Activated naive CD4-positive, alpha-beta T cell treated with anti-CD3 and anti-CD28 coated beads for 36 hours (primary cell): ENCODE measurements around the gene DNAH11. TPM values are rescaled to one million over a fixed set of nuclear protein-coding genes. Genes with fewer than 3 reads are reported as not detected.

Experiments used
- CTCF ChIA-PET: fragments of 350-600 bp; sonication (Branson Sonifier 250); formaldehyde crosslinking; loops from one replicate; lab custom pipeline; 2021; ENCODE audit warnings: antibody characterized with exemption; lab: Charles Lee
- DNase-seq: peaks from one replicate; pipeline ENCODE4 v3.0.0-alpha.2; 2020
- H3K27ac Mint-ChIP-seq: one replicate; pipeline ENCODE4 v1.8.0; 2021; ENCODE audit warnings: mild to moderate bottlenecking, mixed read lengths
- H3K27me3 Mint-ChIP-seq: one replicate; pipeline ENCODE4 v1.8.0; 2021; ENCODE audit warnings: low read depth, mixed read lengths
- H3K36me3 Mint-ChIP-seq: one replicate; pipeline ENCODE4 v1.8.0; 2021; ENCODE audit warnings: low read depth, mixed read lengths
- H3K4me1 Mint-ChIP-seq: one replicate; pipeline ENCODE4 v1.8.0; 2021; ENCODE audit warnings: low read depth, mixed read lengths
- H3K4me3 Mint-ChIP-seq: one replicate; pipeline ENCODE4 v1.8.0; 2021; ENCODE audit warnings: mild to moderate bottlenecking, moderate library complexity, mixed read lengths
- H3K9me3 Mint-ChIP-seq: one replicate; pipeline ENCODE4 v1.8.0; 2021; ENCODE audit warnings: mixed read lengths
- intact Hi-C: fragments of 100-400 bp; cut with micrococcal nuclease; formaldehyde crosslinking; loops from one replicate; pipeline ENCODE4 v1.15.1; 2023
- total RNA-seq, 2 experiments: library from RNA; stranded (reverse); gene quantifications; one replicate each; pipeline ENCODE4 v1.2.3, GENCODE V29; 2021

Gene DNAH11, protein sequence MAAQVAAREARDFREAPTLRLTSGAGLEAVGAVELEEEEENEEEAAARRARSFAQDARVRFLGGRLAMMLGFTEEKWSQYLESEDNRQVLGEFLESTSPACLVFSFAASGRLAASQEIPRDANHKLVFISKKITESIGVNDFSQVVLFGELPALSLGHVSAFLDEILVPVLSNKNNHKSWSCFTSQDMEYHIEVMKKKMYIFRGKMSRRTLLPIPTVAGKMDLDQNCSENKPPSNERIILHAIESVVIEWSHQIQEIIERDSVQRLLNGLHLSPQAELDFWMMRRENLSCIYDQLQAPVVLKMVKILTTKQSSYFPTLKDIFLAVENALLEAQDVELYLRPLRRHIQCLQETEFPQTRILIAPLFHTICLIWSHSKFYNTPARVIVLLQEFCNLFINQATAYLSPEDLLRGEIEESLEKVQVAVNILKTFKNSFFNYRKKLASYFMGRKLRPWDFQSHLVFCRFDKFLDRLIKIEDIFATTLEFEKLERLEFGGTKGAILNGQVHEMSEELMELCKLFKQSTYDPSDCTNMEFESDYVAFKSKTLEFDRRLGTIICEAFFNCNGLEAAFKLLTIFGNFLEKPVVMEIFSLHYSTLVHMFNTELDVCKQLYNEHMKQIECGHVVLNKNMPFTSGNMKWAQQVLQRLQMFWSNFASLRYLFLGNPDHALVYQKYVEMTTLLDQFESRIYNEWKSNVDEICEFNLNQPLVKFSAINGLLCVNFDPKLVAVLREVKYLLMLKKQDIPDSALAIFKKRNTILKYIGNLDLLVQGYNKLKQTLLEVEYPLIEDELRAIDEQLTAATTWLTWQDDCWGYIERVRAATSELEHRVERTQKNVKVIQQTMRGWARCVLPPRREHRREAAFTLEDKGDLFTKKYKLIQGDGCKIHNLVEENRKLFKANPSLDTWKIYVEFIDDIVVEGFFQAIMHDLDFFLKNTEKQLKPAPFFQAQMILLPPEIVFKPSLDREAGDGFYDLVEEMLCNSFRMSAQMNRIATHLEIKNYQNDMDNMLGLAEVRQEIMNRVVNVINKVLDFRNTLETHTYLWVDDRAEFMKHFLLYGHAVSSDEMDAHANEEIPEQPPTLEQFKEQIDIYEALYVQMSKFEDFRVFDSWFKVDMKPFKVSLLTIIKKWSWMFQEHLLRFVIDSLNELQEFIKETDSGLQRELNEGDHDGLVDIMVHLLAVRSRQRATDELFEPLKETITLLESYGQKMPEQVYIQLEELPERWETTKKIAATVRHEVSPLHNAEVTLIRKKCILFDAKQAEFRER (N-terminal part only)
- under 1 TPM; 0.02 TPM for total RNA-seq

DNA sequence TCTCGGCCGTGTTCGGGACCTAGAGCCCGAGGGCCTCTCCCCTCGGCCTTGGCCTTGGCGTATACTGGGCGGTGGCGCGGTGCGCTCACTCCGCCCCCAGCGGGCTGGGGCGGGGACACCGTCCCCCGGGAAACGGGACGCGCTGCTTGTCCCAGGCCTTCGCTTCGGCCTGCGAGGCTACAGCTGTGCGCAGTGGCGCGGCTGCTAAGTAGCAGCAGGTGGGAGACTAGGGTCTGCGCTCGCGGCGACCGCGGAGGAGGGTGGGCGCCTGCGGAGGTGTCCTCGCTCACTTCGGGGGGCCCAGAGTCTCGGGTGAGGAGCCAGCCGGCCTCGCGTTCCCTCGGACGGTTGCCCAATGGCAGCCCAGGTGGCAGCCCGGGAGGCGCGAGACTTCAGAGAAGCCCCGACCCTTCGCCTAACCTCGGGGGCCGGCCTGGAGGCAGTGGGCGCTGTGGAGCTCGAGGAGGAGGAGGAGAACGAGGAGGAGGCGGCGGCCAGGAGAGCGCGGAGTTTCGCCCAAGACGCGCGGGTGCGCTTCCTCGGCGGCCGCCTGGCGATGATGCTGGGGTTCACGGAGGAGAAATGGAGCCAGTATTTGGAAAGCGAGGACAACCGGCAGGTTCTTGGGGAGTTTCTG is at the start of gene DNAH11:
DNAH11 (plus strand) TSS at position 149 of the 637 bp plus-strand sequence; CDS start at position 356, 207 bp downstream.
- H3K36me3 Mint-ChIP-seq: no peaks in the 10 kb centered on the region
- H3K27me3 Mint-ChIP-seq: peaks cover 44% of the 10 kb centered on the region
- H3K4me3 Mint-ChIP-seq: peak within 1 kb of the TSS; percentile 68
- H3K9me3 Mint-ChIP-seq: no peaks in the 10 kb centered on the region
- H3K27ac Mint-ChIP-seq: no peak within 1 kb of the TSS
- CTCF ChIA-PET: interaction anchor here (0.6 kb wide), 1 partner anchor 20 kb away, joined by 3 read pairs; no protein-coding TSS in a partner anchor
- peak; percentile 17 for DNase-seq
- H3K4me1 Mint-ChIP-seq: peaks cover 4% of the 10 kb centered on the region
- intact Hi-C loops: loop anchor here (10.0 kb wide), 1 partner anchor 758 kb away; the partner anchor contains the start of gene SP8

DNA sequence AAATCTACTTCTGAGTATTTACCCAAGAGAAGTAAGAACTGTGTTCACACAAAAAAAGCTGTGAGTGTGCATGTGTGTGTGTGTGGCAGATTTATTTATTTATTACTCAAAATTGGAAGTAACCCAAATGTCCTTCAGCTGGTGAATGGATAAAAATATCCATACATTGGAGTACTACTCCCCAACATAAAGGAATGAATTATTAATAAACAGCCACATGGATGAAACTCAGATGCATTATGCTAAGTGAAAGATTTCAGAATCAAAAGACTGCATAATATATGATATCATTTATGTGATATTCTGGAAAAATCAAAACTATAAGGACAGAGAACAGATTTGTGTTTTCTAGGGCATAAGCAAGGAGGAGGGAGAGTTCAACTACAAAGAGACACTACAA is 47.1 kb upstream of the DNAH11 start:
- intact Hi-C loops: no loop called here
- no peak overlapping the region for H3K27ac Mint-ChIP-seq
- no peak overlapping the region for H3K4me3 Mint-ChIP-seq
- no peaks in the 10 kb centered on the region for H3K27me3 Mint-ChIP-seq
- H3K36me3 Mint-ChIP-seq: peaks cover 60% of the 10 kb centered on the region
- no peaks in the 10 kb centered on the region for H3K4me1 Mint-ChIP-seq
- H3K9me3 Mint-ChIP-seq: peaks cover 26% of the 10 kb centered on the region
- no peak for DNase-seq
- CTCF ChIA-PET: no interaction called here

DNA sequence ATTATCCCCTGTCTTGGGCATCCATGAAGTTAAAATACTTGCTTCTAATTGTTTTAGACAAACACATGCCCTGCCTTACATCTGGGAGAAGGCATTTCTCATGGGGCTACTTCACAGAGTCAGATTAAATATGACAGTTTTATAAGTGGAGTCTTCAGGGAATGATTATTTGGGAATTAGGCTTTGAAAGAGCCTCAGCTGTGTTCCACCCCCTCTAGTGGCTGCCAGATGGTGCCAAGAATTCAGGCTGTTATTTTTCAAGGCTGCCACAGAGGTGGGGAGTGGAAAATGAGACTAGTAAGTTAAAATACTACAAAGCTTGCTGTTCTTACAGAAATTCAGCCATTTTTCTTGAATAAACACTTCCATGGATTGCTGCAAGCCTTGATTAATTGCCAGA is 45.8 kb upstream of the DNAH11 start:
- H3K9me3 Mint-ChIP-seq: peaks cover 20% of the 10 kb centered on the region
- CTCF ChIA-PET: no interaction called here
- H3K4me3 Mint-ChIP-seq: no peak overlapping the region
- DNase-seq: no peak
- intact Hi-C loops: no loop called here
- peaks cover 63% of the 10 kb centered on the region for H3K36me3 Mint-ChIP-seq
- H3K4me1 Mint-ChIP-seq: no peaks in the 10 kb centered on the region
- H3K27ac Mint-ChIP-seq: no peak overlapping the region
- no peaks in the 10 kb centered on the region for H3K27me3 Mint-ChIP-seq

DNA sequence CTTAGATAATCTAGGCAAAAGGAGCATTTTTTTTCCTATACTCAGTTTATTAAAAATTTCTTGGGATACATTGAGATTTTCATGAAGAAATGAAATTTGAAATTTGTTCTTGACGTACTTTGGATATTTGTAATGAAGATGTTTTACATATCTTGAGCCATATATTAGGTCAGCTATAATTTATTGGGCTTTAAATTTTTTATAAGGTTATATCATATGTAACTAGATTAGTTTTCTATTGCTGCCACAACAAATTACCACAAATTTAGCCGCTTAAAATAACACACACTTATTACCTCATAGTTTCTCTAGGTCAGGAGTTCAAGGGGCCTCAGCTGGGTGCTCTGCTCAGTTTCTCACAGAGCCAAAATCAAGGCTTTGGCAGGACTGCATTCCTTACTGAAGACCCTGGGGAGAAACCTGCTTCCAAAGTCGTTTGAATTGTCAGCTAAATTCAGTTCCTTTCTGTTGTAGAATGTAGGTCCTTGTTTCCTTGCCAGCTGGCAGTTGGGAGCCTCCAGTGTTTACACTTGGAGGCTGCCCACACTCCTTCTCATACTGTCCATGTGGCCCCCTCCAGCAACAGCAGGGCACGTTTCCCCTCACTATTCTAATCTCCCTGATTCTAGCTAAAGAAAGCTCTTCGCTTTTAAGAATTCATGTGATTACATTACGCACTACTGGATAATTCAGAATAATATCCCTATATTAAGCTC is 42.6 kb upstream of the DNAH11 start:
- H3K4me3 Mint-ChIP-seq: no peak overlapping the region
- peaks cover 18% of the 10 kb centered on the region for H3K9me3 Mint-ChIP-seq
- CTCF ChIA-PET: interaction anchor here (0.6 kb wide), 1 partner anchor 299 kb away, joined by 4 read pairs; no protein-coding TSS in a partner anchor
- no peak for DNase-seq
- no peak overlapping the region for H3K27ac Mint-ChIP-seq
- intact Hi-C loops: loop anchor here (10.0 kb wide), 1 partner anchor 715 kb away; the partner anchor contains the start of gene SP8
- H3K4me1 Mint-ChIP-seq: no peaks in the 10 kb centered on the region
- no peaks in the 10 kb centered on the region for H3K27me3 Mint-ChIP-seq
- H3K36me3 Mint-ChIP-seq: peaks cover 67% of the 10 kb centered on the region

DNA sequence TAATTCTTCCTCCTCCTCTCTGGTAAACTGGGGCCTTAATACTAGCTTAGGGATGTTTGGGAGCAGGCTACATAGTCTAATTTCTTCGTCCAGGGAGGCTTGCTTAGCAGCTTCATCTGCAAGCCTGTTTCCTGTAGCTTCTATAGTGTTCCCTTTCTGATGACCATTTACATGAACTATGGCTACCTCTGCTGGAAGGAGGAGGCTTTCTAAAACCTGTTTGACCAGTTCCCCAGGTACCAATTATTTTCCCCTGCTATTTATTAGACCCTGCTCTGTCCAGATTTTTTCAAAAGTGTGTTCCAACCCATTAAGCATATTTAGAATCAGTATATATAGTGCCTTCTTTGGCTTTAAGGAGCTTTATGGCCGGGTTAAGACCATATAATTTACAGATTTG is 38.8 kb upstream of the DNAH11 start:
- no peaks in the 10 kb centered on the region for H3K4me1 Mint-ChIP-seq
- intact Hi-C loops: loop anchor here (10.0 kb wide), 1 partner anchor 719 kb away; the partner anchor contains the start of gene SP8
- no peak overlapping the region for H3K27ac Mint-ChIP-seq
- no peak for DNase-seq
- peaks cover 71% of the 10 kb centered on the region for H3K36me3 Mint-ChIP-seq
- no peak overlapping the region for H3K4me3 Mint-ChIP-seq
- peaks cover 19% of the 10 kb centered on the region for H3K9me3 Mint-ChIP-seq
- CTCF ChIA-PET: no interaction called here
- no peaks in the 10 kb centered on the region for H3K27me3 Mint-ChIP-seq

DNA sequence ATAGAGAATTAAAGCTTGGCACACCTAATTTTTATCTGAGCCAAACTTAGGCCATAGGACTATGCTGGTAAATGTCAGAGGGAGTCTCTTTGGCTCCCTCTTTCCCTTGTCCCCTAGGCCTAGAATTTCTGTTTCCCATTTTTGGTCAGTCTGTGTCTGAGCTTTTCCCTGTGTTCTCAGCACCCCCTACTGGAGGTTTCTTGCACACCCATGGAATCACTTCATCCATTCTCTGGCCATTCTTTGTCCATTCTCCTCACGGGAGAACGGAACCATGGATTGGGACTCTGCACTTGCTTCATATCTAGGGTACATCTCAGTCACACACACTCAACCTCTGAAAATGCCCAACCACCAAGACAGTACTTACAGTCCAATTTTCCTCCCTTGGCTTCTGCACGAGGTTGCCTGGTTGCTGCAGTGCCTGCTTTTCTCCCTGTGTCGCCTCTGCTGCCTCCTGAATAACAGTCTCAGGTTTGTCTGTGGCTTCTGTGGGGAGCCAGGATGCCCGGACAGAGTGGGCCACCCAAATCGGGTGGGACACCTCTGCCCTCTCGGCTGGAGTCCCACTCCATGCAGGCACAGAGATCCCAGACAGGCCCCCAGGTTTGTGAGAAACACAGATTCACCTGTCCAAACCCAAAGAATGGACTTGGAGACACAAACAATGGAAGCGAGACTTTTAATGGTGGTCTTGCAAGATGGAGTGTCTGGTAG is 35.1 kb upstream of the DNAH11 start:
- DNase-seq: peak; percentile 50
- peaks cover 55% of the 10 kb centered on the region for H3K36me3 Mint-ChIP-seq
- intact Hi-C loops: loop anchor here (1.0 to 10.0 kb wide), 3 partner anchors 246 to 723 kb away; partner anchors contain the start of gene SP8
- CTCF ChIA-PET: interaction anchor here (0.6 to 1.6 kb wide), 4 partner anchors 15 to 581 kb away, joined by 3 to 4 read pairs (median 3); partner anchors contain the start of gene SP4
- peaks cover 19% of the 10 kb centered on the region for H3K9me3 Mint-ChIP-seq
- no peaks in the 10 kb centered on the region for H3K27me3 Mint-ChIP-seq
- H3K4me1 Mint-ChIP-seq: no peaks in the 10 kb centered on the region
- no peak overlapping the region for H3K4me3 Mint-ChIP-seq
- no peak overlapping the region for H3K27ac Mint-ChIP-seq

DNA sequence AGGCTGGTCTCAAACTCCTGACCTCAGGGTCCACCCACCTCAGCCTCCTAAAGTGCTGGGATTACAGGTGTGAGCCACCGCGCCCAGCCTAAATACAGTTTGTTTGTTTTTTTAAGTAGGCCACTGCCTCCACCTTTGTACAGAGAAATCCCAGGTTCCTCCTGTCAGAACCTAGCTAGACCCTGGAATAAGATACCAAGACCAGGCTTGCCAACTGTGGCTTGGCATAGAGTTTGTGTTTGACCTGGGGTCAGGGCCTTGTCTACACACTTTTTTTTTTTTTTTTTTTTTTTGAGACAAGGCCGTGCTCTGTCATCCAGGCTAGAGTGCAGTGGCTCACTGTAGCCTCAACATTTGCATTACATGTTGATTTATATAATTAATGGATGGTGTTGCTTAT is 34.3 kb upstream of the DNAH11 start:
- Mint-ChIP-seq H3K27me3 (no peaks in the 10 kb centered on the region), H3K36me3 (peaks cover 51% of the 10 kb centered on the region)
- intact Hi-C loops: loop anchor here (10.0 kb wide), 1 partner anchor 724 kb away; the partner anchor contains the start of gene SP8

DNA sequence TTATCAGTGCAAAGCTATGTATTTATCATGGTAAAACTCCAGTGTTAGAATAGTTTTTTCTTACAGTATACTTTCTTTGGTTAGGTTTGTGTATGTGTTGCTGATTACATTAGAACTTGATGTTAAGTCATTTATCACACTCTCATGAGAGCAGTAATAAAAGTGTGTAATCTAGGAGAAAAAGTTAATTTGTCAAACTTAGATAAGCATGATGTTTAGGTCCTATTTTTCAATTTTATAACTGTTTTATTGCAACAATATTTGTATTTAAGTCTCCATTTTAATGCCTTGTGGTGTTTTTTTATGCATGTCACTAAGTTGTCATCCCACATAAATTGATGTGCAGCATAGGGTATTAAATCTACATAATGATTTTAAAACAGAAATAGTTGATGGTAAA is 28.8 kb upstream of the DNAH11 start:
- no peaks in the 10 kb centered on the region for H3K4me1 Mint-ChIP-seq
- no peak overlapping the region for H3K27ac Mint-ChIP-seq
- peaks cover 14% of the 10 kb centered on the region for H3K36me3 Mint-ChIP-seq
- no peak overlapping the region for H3K4me3 Mint-ChIP-seq
- no peaks in the 10 kb centered on the region for H3K27me3 Mint-ChIP-seq
- DNase-seq: no peak
- H3K9me3 Mint-ChIP-seq: no peaks in the 10 kb centered on the region
- intact Hi-C loops: no loop called here
- CTCF ChIA-PET: interaction anchor here (0.9 kb wide), 1 partner anchor 252 kb away, joined by 3 read pairs; no protein-coding TSS in a partner anchor

More for the DNA sequence above, 34.3 kb upstream of the DNAH11 start:
- peaks cover 19% of the 10 kb centered on the region for H3K9me3 Mint-ChIP-seq
- no peak for DNase-seq
- H3K4me3 Mint-ChIP-seq: no peak overlapping the region
- H3K27ac Mint-ChIP-seq: no peak overlapping the region
- H3K4me1 Mint-ChIP-seq: no peaks in the 10 kb centered on the region
- CTCF ChIA-PET: interaction anchor here (0.6 to 1.2 kb wide), 2 partner anchors 251 to 582 kb away, joined by 3 to 4 read pairs; no protein-coding TSS in a partner anchor

DNA sequence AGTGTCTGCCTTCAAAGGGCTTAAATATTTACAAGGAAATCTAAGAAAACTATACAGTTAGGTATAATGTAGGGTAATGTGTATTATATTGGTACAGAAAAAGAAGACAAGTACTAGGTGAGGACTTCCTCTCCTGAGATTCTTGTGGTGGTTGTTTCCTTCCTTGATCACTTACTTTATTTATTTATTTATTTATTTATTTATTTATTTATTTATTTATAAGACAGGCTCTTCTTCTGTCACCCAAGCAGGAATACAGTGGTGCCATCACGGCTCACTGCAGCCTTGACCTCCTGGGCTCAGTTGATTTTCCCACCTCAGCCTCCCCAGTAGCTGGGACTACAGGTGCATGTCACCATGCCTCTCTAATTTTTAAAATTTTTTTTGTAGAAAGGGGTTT is 18.2 kb upstream of the DNAH11 start:
- Mint-ChIP-seq H3K4me3 (no peak overlapping the region), H3K36me3 (no peaks in the 10 kb centered on the region), H3K27ac (no peak overlapping the region), H3K4me1 (no peaks in the 10 kb centered on the region), H3K9me3 (peaks cover 6% of the 10 kb centered on the region), H3K27me3 (no peaks in the 10 kb centered on the region)
- DNase-seq: no peak
- intact Hi-C loops: loop anchor here (5.0 to 10.0 kb wide), 3 partner anchors 243 to 480 kb away; no protein-coding TSS in a partner anchor
- CTCF ChIA-PET: no interaction called here

DNA sequence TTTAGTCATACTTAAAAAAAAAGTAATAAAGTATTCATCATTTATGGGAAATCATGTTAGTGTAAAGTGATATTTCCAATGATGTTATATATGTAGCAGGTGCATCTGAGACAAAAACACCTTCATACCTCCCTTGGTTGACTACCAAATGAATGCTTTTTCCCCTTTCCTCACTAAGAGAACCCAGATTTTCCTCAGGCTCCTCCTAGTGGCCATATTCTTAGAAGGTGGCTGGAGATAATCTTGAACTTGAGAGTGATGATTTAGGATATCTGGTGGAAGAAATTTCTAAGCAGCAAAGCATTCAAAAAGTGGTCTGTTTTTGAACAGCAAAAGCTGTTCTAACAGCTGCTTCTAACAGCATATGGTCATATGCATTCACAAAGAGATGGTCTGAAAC is 16.8 kb upstream of the DNAH11 start:
- Mint-ChIP-seq H3K36me3 (no peaks in the 10 kb centered on the region), H3K9me3 (peaks cover 6% of the 10 kb centered on the region), H3K27ac (no peak overlapping the region), H3K4me1 (no peaks in the 10 kb centered on the region), H3K27me3 (no peaks in the 10 kb centered on the region), H3K4me3 (no peak overlapping the region)
- CTCF ChIA-PET: interaction anchor here (1.2 kb wide), 1 partner anchor 217 kb away, joined by 3 read pairs; no protein-coding TSS in a partner anchor
- intact Hi-C loops: loop anchor here (1.0 to 10.0 kb wide), 4 partner anchors 241 to 479 kb away; no protein-coding TSS in a partner anchor
- DNase-seq: no peak
